ENCODE measurements around the gene MUSK.

MUSK gene

DNA sequence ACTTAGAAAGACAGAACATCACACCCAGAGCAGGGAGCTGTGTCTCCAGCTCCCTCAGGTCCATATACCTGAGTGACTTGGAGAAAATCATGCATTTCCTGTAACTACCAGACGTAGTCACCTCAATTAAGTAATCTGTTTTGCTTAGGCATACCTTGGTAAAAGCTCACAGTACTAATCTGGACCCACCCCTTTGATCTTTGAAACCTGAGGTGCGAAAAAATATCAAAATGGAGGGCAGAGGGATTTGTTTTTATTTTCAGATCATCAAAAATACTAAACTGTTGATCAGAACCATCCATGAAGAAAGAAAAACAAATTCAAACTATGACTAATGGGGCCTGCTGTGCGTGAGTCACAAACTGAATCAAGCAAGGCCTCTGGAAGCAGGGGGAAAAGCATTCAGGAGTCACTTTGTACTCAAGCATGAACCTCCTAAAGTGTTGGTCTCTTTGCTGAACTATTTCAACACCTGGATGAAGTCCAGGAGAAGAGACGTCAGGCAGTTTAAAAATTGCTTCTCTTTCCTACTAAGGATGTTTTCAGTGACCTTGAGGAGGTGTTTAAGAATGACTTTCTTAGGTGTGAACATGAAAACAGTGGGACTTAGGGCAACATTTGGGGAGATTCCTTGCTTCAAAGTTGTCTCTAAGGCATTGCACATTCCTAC lies 76.3 kb downstream of the MUSK start:
- Histone ChIP-seq H3K4me1 (ENCODE audit: insufficient read depth, low read length) (no peaks in the 10 kb centered on the region), H3K36me3 (ENCODE audit: insufficient read depth, low read length) (no peaks in the 10 kb centered on the region), H3K4me3 (ENCODE audit: low read depth in 1 of 2, low read length in 2 of 2) (no peak overlapping the region), H2AFZ (ENCODE audit: low read depth, low read length) (no peak overlapping the region), H3K27me3 (ENCODE audit: insufficient read depth, low read length, poor library complexity) (no peaks in the 10 kb centered on the region), H3K27ac (ENCODE audit: low read length) (no peak overlapping the region), H3K79me2 (ENCODE audit: insufficient read depth, low read length) (no peaks in the 10 kb centered on the region), H3K9me3 (ENCODE audit: insufficient read depth, low read length, severe bottlenecking) (no peaks in the 10 kb centered on the region), H4K20me1 (ENCODE audit: insufficient read depth, low read length) (no peaks in the 10 kb centered on the region), H3K9ac (ENCODE audit: low read depth, low read length) (no peak overlapping the region), H3K4me2 (ENCODE audit: insufficient read depth, low read length) (no peak overlapping the region)
- TF ChIP-seq, protein P1, sequence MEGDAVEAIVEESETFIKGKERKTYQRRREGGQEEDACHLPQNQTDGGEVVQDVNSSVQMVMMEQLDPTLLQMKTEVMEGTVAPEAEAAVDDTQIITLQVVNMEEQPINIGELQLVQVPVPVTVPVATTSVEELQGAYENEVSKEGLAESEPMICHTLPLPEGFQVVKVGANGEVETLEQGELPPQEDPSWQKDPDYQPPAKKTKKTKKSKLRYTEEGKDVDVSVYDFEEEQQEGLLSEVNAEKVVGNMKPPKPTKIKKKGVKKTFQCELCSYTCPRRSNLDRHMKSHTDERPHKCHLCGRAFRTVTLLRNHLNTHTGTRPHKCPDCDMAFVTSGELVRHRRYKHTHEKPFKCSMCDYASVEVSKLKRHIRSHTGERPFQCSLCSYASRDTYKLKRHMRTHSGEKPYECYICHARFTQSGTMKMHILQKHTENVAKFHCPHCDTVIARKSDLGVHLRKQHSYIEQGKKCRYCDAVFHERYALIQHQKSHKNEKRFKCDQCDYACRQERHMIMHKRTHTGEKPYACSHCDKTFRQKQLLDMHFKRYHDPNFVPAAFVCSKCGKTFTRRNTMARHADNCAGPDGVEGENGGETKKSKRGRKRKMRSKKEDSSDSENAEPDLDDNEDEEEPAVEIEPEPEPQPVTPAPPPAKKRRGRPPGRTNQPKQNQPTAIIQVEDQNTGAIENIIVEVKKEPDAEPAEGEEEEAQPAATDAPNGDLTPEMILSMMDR (IDR thresholded peaks at IDR 0.05; ENCODE audit: borderline replicate concordance, extremely low read depth, low read length, poor library complexity, severe bottlenecking): no peak
- TF ChIP-seq EZH2 (IDR thresholded peaks at IDR 0.05; ENCODE audit: borderline replicate concordance, low read depth, low read length, severe bottlenecking): no peak
- DNase-seq (no peak), ATAC-seq (ENCODE audit: insufficient read depth, low read depth) (no peak)

DNA sequence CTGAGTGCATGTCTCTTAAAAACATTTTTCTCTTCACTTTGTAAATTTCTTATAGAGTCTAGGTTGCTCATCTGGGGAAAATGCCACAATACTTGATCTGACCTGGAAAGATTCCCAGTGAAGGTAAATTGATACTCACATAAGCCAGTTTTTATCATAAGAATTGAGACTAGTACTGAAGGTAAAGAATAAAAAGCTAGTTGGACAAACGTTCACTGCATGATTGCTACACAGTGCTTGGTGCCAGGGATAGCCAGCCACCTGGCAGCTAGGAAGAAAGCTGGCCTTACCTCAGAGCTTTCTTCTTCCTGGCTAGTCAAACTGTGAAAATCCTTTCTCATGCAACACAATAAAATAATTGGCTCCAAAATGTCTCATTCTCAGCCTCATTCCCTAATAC lies 77.1 kb downstream of the MUSK start:
- Histone ChIP-seq H3K9me3 (ENCODE audit: insufficient read depth, low read length, severe bottlenecking) (no peaks in the 10 kb centered on the region), H3K36me3 (ENCODE audit: insufficient read depth, low read length) (no peaks in the 10 kb centered on the region), H3K9ac (ENCODE audit: low read depth, low read length) (no peak overlapping the region), H3K4me3 (ENCODE audit: low read depth in 1 of 2, low read length in 2 of 2) (no peak overlapping the region), H3K4me2 (ENCODE audit: insufficient read depth, low read length) (no peak overlapping the region), H3K27me3 (ENCODE audit: insufficient read depth, low read length, poor library complexity) (no peaks in the 10 kb centered on the region), H3K27ac (ENCODE audit: low read length) (no peak overlapping the region), H2AFZ (ENCODE audit: low read depth, low read length) (no peak overlapping the region), H3K4me1 (ENCODE audit: insufficient read depth, low read length) (no peaks in the 10 kb centered on the region), H3K79me2 (ENCODE audit: insufficient read depth, low read length) (no peaks in the 10 kb centered on the region), H4K20me1 (ENCODE audit: insufficient read depth, low read length) (no peaks in the 10 kb centered on the region)
- no peak for TF ChIP-seq EZH2 (IDR thresholded peaks at IDR 0.05; ENCODE audit: borderline replicate concordance, low read depth, low read length, severe bottlenecking)
- TF ChIP-seq, protein P1 (IDR thresholded peaks at IDR 0.05; ENCODE audit: borderline replicate concordance, extremely low read depth, low read length, poor library complexity, severe bottlenecking): no peak
- ATAC-seq (ENCODE audit: insufficient read depth, low read depth) (no peak), DNase-seq (no peak)

DNA sequence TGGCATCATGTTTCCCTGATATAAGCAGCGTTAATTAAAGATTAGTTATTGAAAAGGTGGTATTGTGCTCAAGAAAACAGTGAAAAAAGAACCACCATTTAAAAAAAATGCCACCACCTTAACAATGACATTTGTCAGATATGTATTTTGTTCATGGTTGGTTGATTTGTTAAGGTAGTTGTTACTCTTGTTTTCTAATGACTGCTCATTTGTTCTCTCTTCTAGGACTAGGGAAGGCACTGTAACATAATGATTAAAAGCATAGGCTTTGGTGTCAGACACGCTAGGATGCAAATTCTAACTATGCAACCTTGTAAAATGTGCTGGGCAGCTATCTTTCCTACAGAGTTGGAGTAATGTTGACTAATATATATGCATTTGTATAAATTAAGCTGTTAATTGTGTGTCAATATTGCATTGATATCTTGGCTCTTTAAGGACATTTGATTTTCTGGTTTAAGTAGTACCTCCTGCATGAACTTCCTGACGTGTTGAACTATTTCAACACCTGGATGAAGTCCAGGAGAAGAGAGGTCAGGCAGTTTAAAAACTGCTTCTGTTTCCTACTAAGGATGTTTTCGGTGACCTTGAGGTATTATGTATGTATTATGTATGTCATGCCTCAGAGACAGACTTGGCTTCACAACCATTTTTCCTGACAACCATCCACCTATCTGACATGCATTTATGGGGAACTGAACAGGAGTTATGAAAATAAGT lies 77.8 kb downstream of the MUSK start:
- H3K27me3 ChIP-seq (ENCODE audit: insufficient read depth, low read length, poor library complexity): no peaks in the 10 kb centered on the region
- H3K4me3 ChIP-seq (ENCODE audit: low read depth in 1 of 2, low read length in 2 of 2): no peak overlapping the region
- H3K36me3 ChIP-seq (ENCODE audit: insufficient read depth, low read length): no peaks in the 10 kb centered on the region
- ATAC-seq (ENCODE audit: insufficient read depth, low read depth) (no peak), DNase-seq (no peak)
- no peak for TF ChIP-seq EZH2 (IDR thresholded peaks at IDR 0.05; ENCODE audit: borderline replicate concordance, low read depth, low read length, severe bottlenecking)
- TF ChIP-seq, protein P1 (IDR thresholded peaks at IDR 0.05; ENCODE audit: borderline replicate concordance, extremely low read depth, low read length, poor library complexity, severe bottlenecking): no peak
- no peaks in the 10 kb centered on the region for H3K9me3 ChIP-seq (ENCODE audit: insufficient read depth, low read length, severe bottlenecking)
- H3K9ac ChIP-seq (ENCODE audit: low read depth, low read length): no peak overlapping the region
- H3K27ac ChIP-seq (ENCODE audit: low read length): no peak overlapping the region
- no peak overlapping the region for H3K4me2 ChIP-seq (ENCODE audit: insufficient read depth, low read length)
- no peaks in the 10 kb centered on the region for H3K4me1 ChIP-seq (ENCODE audit: insufficient read depth, low read length)
- H3K79me2 ChIP-seq (ENCODE audit: insufficient read depth, low read length): no peaks in the 10 kb centered on the region
- no peak overlapping the region for H2AFZ ChIP-seq (ENCODE audit: low read depth, low read length)
- H4K20me1 ChIP-seq (ENCODE audit: insufficient read depth, low read length): no peaks in the 10 kb centered on the region
